H1 (cell line): ENCODE measurements around the gene LDB1. TPM values are rescaled to one million over a fixed set of nuclear protein-coding genes. Genes with fewer than 3 reads are reported as not detected.

ENCODE experiments used
- polyA plus RNA-seq, 7 experiments: library from polyadenylated mRNA; depleted of rRNA in 3 of 7; stranded (reverse) in 5 of 7; unstranded in 2 of 7; fragments of >200 nt in 5 of 7; fragments of 200-250 nt in 2 of 7; gene quantifications; 1 replicate in 5 of 7; 2 replicates in 1 of 7; 4 replicates in 1 of 7; pipeline versions ENCODE4 v1.2.1 to v1.2.3, GENCODE V29; 2011 to 2013; ENCODE audit warnings: missing spikeins in 2 of 7, mixed read lengths in 2 of 7
- small RNA-seq: library from polyadenylated mRNA; stranded (forward); fragments of <200 nt; extraction: miRNeasy Mini kit (QIAGEN cat#:217004); gene quantifications from one replicate; pipeline ENCODE3, GENCODE V24; 2013; ENCODE audit not compliant: insufficient read depth
- total RNA-seq: library from RNA; stranded (reverse); fragmentation: NEBNext Ultra II Directional; extraction: Animal tissue kit (Norgen Biotek cat#: 25700); gene quantifications from 2 replicates; pipeline ENCODE4 v1.2.1, GENCODE V29; 2021

The LDB1 gene
- total and polyA plus RNA-seq, 2 of the 8 experiments (the other 6 are each of a cell fraction or from before 2014, with no cell fraction given): 88.4 to 138 TPM

Small RNAs within 50 kb of the gene (small RNA-seq; reads per million reads assigned to genes)
- gene AL500527.1 (not detected), gene AL500527.2 (not detected)

Other genes starting within 250 kb of the LDB1 start
- gene ARMH3, start 64.2 kb downstream of the LDB1 start, total RNA-seq: 16.1 and 18.3 TPM in 2 replicates
- 10.6 and 11.6 TPM in 2 replicates for gene ARMH3, start 64.2 kb downstream of the LDB1 start, polyA plus RNA-seq (2011; rRNA removed)
- gene HPS6, start 55.0 kb downstream of the LDB1 start, total RNA-seq: 16.2 and 17.7 TPM in 2 replicates
- gene HPS6, start 55.0 kb downstream of the LDB1 start, polyA plus RNA-seq (2011; rRNA removed): 10.2 and 12.3 TPM in 2 replicates
- 86.2 and 88.4 TPM in 2 replicates for gene PPRC1, start 12.7 kb upstream of the LDB1 start, total RNA-seq
- gene PPRC1, start 12.7 kb upstream of the LDB1 start, polyA plus RNA-seq (2011; rRNA removed): 46.5 and 65.3 TPM in 2 replicates
- gene NOLC1, start 32.0 kb upstream of the LDB1 start, total RNA-seq: 191 and 194 TPM in 2 replicates
- gene NOLC1, start 32.0 kb upstream of the LDB1 start, polyA plus RNA-seq (2011; rRNA removed): 63.5 and 86.3 TPM in 2 replicates
- 0.31 TPM in 1 of 2 replicates, not detected in the other for gene ELOVL3, start 105.9 kb upstream of the LDB1 start, total RNA-seq
- 0.19 and 0.27 TPM in 2 replicates for gene ELOVL3, start 105.9 kb upstream of the LDB1 start, polyA plus RNA-seq (2011; rRNA removed)
- 0.41 and 0.54 TPM in 2 replicates for gene PITX3, start 121.1 kb upstream of the LDB1 start, total RNA-seq
- 0.18 and 0.22 TPM in 2 replicates for gene PITX3, start 121.1 kb upstream of the LDB1 start, polyA plus RNA-seq (2011; rRNA removed)
- 24.4 and 25.5 TPM in 2 replicates for gene GBF1, start 125.2 kb upstream of the LDB1 start, total RNA-seq
- gene GBF1, start 125.2 kb upstream of the LDB1 start, polyA plus RNA-seq (2011; rRNA removed): 11.0 and 16.3 TPM in 2 replicates